Measurements from ENCODE around the gene GPRC5A. TPM values are rescaled to one million over a fixed set of nuclear protein-coding genes. Genes with fewer than 3 reads are reported as not detected.

Gene GPRC5A
- total RNA-seq, 4 donors from 2014 or later: 2.9 to 30.0 (median 3.8) TPM

DNA sequence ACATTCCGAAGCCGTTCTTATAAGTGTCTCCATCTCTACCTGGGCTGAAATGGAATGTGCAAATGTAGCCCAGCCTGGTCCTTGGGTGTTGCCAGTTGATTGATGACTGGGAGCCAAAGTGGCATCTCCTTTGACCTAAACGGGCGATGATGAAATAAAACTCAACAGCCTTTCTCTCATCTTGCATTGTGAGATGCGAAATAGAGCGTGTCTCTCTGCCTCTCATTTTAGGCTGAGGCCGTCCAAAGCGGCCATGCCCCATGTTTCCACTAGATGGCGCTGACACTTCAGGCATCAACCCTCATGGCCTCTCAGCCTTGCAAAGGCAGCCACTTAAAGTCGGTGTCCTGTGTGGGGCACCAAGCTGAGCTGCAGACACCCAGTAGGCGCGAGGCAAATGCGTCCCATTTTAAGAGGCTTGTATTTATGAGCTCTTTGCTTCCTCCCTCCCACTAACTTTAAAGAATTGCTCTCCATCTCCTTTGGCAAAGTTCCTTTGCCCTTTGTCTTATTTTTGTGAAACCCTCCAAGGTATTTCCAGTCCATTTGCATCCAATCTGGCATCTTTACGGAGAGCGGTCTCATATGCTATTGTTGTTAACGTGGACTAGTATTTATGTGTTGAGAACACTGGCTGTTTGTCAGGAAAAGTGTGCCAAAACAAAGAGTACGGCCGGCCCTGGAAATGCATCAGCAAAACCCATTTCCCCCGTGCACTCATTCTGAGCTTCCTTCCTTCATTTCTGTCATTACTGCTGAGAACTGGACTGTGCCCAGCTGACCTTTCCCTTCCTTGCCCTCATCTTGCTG lies 25.0 kb downstream of the GPRC5A start:
- 19% methylated on average over 17 of the region's 19 CpGs for WGBS
- intact Hi-C loops (cut with DNase I): loop anchor here (1.0 to 10.0 kb wide), 3 partner anchors 66 to 296 kb away; no protein-coding TSS in a partner anchor
- Histone ChIP-seq H3K36me3 (no peaks in the 10 kb centered on the region), H3K27ac (replicated peaks in 1 of 4) (peak overlapping the region; percentile 27 to 43 (median 32)), H3K4me3 (peak overlapping the region in 3 of 4 donors; percentile 7 to 20 (median 19)), H3K9me3 (no peaks in the 10 kb centered on the region), H3K27me3 (no peaks in the 10 kb centered on the region), H3K4me1 (peaks cover 7 to 19% (median 10%) of the 10 kb centered on the region in 4 donors)
- TF ChIP-seq, protein P1, sequence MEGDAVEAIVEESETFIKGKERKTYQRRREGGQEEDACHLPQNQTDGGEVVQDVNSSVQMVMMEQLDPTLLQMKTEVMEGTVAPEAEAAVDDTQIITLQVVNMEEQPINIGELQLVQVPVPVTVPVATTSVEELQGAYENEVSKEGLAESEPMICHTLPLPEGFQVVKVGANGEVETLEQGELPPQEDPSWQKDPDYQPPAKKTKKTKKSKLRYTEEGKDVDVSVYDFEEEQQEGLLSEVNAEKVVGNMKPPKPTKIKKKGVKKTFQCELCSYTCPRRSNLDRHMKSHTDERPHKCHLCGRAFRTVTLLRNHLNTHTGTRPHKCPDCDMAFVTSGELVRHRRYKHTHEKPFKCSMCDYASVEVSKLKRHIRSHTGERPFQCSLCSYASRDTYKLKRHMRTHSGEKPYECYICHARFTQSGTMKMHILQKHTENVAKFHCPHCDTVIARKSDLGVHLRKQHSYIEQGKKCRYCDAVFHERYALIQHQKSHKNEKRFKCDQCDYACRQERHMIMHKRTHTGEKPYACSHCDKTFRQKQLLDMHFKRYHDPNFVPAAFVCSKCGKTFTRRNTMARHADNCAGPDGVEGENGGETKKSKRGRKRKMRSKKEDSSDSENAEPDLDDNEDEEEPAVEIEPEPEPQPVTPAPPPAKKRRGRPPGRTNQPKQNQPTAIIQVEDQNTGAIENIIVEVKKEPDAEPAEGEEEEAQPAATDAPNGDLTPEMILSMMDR (IDR thresholded peaks at IDR 0.05): peak; percentile 95 to 99 (median 96)
- TF ChIP-seq POLR2AphosphoS5 (IDR thresholded peaks at IDR 0.05): peak; percentile 44 to 55
- no peak for TF ChIP-seq EP300 (IDR thresholded peaks at IDR 0.05)
- no peak for TF ChIP-seq POLR2A (IDR thresholded peaks at IDR 0.05; ENCODE audit: low read depth)
- DNase-seq (ENCODE audit: extremely low spot score): peak; percentile 97

DNA sequence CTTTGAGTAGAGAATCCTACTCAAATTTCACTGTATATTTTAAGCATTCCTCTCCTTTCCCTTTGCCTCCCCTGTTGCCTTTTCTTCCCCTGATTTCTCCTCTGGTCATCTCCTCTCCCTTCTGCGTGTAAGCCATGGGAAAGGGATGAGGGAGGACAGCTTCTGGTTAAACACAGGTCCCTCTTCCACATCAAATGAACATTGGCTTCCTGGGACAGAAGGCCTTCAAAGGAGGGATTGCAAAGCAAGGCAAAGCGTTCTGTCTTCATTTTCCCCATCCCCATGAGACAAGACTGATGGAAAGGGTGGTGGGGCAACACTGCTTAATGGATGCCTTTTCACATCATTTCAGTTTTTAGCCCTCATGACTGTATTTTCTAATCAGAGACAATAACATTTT lies 26.2 kb downstream of the GPRC5A start:
- DNase-seq (ENCODE audit: extremely low spot score): no peak
- H3K4me3 ChIP-seq: no peak overlapping the region
- WGBS: 92% methylated on average over 2 of the region's 2 CpGs
- no peaks in the 10 kb centered on the region for H3K9me3 ChIP-seq
- TF ChIP-seq POLR2A (IDR thresholded peaks at IDR 0.05; ENCODE audit: low read depth): no peak
- no peak for TF ChIP-seq EP300 (IDR thresholded peaks at IDR 0.05)
- TF ChIP-seq, protein P1 (IDR thresholded peaks at IDR 0.05): no peak
- no peak for TF ChIP-seq POLR2AphosphoS5 (IDR thresholded peaks at IDR 0.05)
- H3K4me1 ChIP-seq: peaks cover 7 to 23% (median 10%) of the 10 kb centered on the region in 4 donors
- H3K27me3 ChIP-seq: no peaks in the 10 kb centered on the region
- intact Hi-C loops (cut with DNase I): loop anchor here (5.0 to 10.0 kb wide), 2 partner anchors 65 to 177 kb away; no protein-coding TSS in a partner anchor
- H3K27ac ChIP-seq (replicated peaks in 1 of 4): peak overlapping the region in 1 of 4 donors; percentile 14
- H3K36me3 ChIP-seq: no peaks in the 10 kb centered on the region

DNA sequence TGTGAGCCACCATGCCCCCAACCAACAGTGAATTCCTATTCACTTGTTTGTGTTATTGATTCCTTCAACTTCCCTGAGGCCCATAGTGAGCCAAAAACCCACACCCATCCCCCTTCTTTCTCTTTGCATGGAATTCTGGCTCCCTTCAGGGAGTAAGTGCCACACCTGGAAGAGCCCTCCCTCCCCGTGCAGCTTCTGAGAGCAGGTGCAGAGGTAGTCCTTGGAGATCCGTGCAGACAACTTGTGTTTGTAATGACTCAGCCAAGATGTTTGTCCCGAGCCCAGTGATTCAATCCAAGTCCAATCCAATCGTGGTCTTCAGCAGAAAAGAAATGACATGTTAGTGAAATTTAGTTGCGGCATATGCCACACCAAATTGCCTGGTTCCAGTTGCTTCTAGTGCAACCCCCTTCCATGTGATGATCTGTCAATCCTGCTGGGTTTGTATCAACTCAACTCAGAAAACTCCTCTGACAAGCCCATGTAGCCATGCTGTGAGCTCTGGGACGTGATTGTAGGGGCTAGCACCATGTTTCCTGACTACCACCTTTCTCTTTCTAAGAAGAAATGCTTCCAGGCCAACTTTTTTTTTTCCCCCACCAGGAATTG lies 27.5 kb downstream of the GPRC5A start:
- no peaks in the 10 kb centered on the region for H3K9me3 ChIP-seq
- no peaks in the 10 kb centered on the region for H3K36me3 ChIP-seq
- WGBS: 65% methylated on average over 6 of the region's 6 CpGs
- no peaks in the 10 kb centered on the region for H3K27me3 ChIP-seq
- TF ChIP-seq EP300 (IDR thresholded peaks at IDR 0.05) (no peak), POLR2A (IDR thresholded peaks at IDR 0.05; ENCODE audit: low read depth) (no peak), POLR2AphosphoS5 (IDR thresholded peaks at IDR 0.05) (no peak)
- TF ChIP-seq, protein P1 (IDR thresholded peaks at IDR 0.05): no peak
- H3K4me1 ChIP-seq: peaks cover 7 to 26% (median 10%) of the 10 kb centered on the region in 4 donors
- no peak overlapping the region for H3K4me3 ChIP-seq
- intact Hi-C loops (cut with DNase I): loop anchor here (5.0 to 10.0 kb wide), 2 partner anchors 63 to 176 kb away; no protein-coding TSS in a partner anchor
- H3K27ac ChIP-seq (replicated peaks in 1 of 4): no peak overlapping the region
- no peak for DNase-seq (ENCODE audit: extremely low spot score)

DNA sequence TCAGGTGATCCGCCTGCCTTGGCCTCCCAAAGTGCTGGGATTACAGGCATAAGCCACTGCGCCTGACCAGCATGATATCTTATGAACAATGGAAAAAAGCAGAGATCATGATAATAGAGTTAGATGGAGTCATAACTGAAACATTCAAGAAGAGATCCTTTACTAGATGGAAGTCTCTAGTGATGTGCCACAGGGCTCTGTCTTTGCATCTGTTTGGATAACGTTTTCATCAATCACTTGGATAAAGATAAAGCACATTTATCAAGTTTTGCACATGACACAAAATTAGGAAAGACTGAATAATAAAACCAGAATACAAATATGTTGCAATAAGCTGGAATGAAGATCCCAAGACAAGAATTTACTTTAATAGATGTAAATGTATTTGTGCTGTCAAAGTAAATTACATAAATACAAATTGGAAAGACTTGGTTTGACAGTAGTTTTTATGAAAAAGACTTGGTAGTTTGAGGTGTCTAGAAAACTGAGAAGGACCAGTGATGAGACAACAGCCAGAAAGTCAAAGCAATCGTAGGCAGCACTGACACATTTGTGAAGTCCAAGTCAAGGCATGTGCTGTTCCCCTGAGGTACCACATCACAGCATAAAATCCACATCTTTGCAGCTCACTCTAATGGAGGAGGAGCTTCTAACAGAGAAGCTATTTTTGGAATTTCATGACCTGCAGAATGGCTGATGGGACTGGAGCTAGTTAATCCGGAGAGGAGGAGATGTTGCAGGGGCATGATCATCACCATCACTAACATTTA lies 28.5 kb downstream of the GPRC5A start:
- intact Hi-C loops (cut with DNase I): loop anchor here (5.0 to 10.0 kb wide), 2 partner anchors 62 to 175 kb away; no protein-coding TSS in a partner anchor
- no peak overlapping the region for H3K27ac ChIP-seq (replicated peaks in 1 of 4)
- TF ChIP-seq POLR2A (IDR thresholded peaks at IDR 0.05; ENCODE audit: low read depth) (no peak), EP300 (IDR thresholded peaks at IDR 0.05) (no peak), POLR2AphosphoS5 (IDR thresholded peaks at IDR 0.05) (no peak)
- TF ChIP-seq, protein P1 (IDR thresholded peaks at IDR 0.05): no peak
- H3K4me1 ChIP-seq: peaks cover 7 to 26% (median 10%) of the 10 kb centered on the region in 4 donors
- 76% methylated on average over 5 of the region's 5 CpGs for WGBS
- H3K9me3 ChIP-seq: no peaks in the 10 kb centered on the region
- no peaks in the 10 kb centered on the region for H3K27me3 ChIP-seq
- H3K36me3 ChIP-seq: no peaks in the 10 kb centered on the region
- DNase-seq (ENCODE audit: extremely low spot score): no peak
- H3K4me3 ChIP-seq: no peak overlapping the region

All from esophagus muscularis mucosa (tissue), 4 donors.